Raji (cell line): ENCODE measurements around the gene COL6A1.

Experiments used
- POLR2A ChIP-seq: IDR thresholded peaks from 2 replicates; pipeline ENCODE4 v1.6.1; 2011; ENCODE audit warnings: low read depth, low read length, control low read depth; ENCODE audit not compliant: insufficient read depth

Gene COL6A1

DNA sequence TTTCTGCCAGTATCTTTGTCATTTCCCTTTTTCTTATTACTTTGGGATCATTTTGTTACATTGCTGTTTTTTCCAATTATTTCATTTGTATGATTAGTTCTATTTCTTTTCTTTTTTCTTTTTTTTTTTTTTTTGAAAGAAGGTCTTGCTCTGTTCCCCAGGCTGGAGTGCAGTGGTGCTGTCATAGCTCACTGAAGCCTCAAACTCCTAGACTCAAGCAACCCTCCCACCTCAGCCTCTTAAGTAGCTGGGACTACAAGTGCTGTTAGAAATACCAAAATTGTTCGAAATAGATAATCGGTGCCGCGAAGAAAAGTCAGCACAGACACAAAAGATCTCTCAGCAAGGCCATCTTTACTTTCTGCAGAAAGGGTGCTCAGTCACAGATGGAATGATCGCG lies 26.6 kb upstream of the COL6A1 start:
- no peak for TF ChIP-seq POLR2A

DNA sequence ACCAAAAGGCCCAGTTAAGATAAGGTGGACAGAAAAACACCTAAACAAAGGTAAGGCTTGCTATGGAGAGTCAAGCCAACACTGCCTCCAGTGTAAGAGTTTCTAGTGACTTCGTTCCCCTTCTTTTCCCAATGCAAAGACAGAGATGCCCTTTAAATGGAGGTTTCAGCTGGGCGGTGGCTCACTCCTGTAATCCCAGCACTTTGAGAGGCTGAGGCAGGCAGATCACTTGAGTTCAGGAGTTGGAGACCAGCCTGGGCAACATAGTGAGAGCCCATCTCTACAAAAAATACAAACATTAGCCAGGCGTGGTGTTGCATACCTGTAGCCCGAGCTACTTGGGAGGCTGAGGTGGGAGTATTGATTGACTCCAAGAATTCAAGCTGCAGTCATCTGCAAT lies 24.0 kb upstream of the COL6A1 start:
- no peak for TF ChIP-seq POLR2A

DNA sequence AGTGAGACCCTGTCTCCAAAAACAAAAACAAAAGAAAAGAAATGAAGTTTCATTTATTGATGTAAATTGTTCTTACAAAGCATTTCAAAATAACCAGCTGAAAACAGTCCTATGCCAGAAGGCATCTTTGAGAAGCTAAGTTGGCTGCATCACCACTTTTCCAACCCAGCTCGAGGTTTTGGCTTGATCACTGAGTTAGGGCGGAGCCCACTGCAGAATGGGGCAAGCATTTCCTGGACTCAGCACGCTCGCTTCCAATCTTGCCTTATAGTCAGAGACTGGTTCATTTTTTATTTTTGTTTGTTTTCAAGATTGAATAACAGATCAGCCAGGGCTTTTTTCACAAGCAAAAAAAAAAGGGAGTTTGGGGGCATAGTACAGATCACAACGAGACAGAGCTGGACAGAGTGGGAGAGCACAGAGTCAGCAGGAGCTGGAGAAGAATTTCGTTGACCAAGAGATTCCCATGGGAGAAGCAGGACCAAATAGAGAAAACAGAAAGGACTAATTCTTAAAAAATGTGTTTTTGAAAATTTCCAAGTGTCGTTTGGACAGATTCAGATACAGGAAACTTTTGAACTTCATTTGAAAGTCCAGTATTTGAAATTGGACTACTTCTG lies 23.5 kb upstream of the COL6A1 start:
- TF ChIP-seq POLR2A: no peak

DNA sequence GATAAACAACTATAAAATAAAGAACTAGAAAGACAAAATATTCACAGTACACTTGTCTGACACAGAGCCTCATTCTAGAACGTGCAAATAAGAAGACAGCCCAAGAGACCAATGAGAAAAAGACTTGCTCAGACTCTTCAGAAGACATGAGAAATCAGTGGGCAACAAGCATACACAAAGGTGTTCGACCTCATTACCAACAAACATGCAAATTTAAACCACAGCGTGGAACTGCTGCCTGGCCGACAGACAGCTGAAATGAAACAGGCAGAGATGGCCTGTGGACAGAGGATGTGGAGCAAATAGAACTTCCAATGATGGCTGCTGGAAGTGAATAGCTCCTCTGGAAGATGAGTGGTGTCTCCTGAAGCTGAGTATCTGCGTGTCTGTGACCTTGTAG lies 22.4 kb upstream of the COL6A1 start:
- TF ChIP-seq POLR2A: no peak

DNA sequence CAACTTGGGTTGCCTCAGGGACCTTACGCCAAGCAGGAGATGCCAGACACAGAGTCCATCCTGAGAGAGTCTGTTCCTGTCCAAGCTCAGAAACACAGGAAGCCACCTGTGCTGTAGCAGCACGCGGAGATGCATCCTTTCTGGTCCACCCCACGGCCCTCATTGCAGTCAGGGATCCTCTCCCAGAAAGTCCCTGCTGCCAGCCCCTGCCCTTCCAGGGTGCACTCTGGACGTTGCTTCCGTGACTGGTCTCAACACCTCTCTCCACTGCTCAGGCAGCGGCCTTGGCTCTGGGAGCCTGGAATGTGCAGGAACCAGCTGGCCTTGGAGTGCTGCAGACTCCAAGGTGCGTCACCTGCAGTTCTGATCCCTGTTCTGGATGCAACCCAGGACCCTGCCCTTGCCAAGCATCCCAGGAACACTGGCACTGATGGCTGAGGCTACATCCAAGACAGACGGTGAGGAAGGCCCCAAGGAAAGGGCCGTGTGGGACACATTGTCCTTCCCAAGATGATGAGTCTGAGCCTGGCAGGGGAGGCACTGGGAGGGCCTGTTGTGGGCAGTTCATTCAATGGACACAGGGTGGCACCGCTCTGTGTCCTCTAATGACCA lies 21.7 kb upstream of the COL6A1 start:
- TF ChIP-seq POLR2A: no peak

DNA sequence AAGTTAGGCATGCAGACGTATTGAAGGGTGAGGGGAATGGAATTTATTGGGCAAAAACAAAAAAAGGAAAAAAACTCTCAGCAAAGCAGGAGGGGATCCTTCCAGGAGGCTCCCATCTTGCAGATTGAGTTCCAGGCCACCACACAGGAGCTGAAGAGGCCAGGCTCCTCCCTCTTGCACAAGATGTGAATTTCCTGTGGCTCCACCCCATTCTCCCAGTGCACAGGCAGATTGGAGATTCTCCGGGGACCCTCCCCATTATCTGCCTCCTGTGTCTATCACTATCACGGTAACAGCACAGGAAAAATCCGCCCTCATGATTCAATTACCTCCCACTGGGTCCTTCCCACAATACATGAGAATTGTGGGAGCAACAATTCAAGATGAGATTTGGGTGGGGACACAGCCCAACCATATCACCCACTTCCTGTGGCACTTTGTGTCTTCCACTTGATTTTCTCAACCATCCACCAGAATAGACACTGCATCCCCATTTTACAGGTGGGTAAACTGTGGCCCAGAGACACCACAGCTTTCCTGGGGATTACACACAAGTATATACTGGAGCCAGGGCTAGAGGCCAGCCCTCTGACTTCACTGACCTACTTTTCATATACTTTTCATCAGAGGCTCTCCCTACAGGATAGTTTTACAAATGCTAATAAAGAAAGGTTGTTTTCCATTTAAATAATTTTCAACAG lies 18.9 kb upstream of the COL6A1 start:
- TF ChIP-seq POLR2A: no peak

DNA sequence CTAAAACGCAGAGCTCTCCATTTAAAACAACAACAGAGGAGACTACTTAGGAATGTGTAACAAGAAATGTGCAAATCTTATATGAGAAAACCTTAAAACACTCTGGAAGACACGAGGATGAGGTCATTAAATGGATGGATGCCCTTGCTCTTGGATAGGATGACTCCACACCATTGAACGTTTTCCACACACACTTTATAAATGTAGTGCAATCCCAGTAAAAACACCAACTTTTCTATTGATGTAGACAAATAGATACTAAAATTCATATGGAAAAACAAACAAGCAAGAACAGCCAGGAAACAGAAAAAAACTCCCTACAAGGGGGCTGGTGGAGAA lies 18.4 kb upstream of the COL6A1 start:
- no peak for TF ChIP-seq POLR2A

DNA sequence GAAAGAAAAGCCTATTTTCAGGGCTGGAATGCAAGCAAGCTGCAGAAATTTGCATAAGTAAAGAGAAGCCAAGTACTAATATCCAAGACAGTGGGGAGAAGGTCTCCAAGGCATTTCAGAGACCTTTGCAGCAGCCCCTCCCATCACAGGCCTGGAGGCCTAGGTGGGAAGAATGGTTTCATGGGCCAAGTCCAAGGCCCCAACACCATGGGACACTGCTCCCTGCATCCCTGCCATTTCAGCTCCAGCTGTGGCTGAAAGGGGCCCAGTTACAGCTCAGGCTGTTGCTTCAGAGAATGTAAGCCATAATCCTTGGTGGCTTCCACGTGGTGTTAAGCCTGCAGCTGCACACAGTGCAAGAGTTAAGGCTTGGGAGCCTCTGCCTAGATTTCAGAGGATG lies 16.9 kb upstream of the COL6A1 start:
- no peak for TF ChIP-seq POLR2A

DNA sequence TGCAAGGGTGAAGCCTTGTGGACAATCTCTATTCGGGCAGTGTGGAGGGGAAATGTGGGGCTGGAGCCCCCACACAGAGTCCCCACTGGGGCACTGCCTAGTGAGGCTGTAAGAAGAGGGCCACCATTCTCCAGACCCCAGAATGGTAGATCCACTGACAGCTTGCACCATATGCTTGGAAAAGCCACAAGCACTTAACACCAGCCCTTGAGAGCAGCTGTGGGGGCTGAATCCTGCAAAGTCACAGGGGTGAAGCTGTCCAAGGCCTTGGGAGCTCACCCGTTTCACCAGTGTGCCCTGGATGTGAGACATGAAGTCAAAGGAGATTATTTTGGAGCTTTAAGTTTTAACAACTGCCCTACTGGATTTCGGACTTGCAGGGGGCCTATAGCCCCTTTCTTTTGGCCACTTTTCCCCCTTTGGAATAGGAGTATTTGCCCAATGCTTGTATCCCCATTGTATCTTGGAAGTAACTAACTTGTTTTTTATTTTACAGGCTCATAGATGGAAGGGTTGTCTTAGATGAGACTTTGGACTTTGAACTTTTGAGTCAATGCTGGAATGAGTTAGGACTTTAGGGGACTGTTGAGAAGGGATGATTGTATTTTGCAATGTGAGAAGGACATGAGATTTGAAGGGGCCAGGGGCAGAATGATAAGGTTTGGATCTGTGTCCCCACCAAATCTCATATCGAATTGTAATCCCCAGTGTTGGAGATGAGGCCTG lies 16.3 kb upstream of the COL6A1 start:
- no peak for TF ChIP-seq POLR2A

DNA sequence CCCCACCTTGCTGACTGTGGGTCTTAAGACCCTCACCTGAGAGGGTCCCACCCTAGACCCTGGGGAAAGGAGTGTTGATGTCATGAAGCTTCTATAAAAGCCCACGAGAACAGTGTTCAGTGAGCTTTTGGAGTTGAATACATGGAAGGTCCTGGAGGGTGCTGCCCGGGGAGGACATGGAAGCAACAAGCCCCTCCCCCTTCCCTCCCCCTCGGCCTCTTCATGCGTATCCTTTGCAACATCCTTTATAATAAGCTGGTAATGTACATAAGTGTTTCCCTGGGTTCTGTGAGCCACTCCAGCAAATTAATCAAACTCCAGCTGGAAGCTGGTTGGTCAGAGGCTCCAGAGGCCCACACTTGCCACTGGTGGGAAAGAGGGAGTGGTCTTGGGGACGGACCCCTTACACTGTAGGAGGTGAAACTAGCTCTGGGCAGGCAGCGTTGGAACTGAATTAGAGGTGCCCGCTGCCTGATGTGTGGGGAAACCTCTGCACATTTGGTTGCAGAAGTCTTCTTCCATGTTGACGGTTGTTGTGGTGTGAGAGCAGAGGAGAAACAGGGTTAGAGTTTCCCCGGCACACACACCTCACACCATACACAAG lies 14.7 kb upstream of the COL6A1 start:
- no peak for TF ChIP-seq POLR2A

DNA sequence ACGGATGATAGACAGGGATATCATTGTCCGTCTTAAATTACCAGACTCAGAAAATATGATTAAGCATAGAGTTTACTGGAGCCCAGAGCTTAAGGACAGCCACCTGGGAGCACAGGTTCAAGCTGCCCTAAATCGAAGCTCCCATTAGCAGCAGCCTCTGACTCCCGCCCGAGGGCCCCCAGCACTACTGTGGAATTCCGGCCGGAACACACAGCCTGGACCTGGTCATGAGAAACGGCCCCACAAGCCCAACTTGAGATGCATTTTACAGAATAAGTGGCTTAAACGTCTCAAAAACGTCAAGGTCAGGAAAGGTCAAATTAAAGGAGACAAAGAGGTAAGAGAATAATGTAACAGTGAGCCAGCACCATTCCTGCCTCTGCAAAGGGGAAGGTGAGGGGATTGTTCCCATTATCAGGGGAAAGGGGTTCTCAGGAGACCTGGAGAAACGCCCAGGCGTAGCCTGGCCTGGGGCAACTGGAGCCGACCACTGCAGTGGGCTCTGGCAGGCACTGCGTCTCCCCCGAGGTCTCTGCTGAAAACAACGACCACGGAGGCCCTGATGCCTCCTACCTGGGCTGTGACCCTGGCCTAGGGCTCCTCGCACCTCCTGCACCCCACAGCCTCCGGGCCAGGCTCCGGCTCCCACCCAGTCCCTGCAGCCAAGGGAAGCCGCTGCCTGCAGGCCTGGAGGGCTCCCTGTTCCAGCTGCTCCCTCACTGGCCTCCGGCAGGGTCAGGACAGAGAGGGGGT lies 11.5 kb upstream of the COL6A1 start:
- TF ChIP-seq POLR2A: no peak

DNA sequence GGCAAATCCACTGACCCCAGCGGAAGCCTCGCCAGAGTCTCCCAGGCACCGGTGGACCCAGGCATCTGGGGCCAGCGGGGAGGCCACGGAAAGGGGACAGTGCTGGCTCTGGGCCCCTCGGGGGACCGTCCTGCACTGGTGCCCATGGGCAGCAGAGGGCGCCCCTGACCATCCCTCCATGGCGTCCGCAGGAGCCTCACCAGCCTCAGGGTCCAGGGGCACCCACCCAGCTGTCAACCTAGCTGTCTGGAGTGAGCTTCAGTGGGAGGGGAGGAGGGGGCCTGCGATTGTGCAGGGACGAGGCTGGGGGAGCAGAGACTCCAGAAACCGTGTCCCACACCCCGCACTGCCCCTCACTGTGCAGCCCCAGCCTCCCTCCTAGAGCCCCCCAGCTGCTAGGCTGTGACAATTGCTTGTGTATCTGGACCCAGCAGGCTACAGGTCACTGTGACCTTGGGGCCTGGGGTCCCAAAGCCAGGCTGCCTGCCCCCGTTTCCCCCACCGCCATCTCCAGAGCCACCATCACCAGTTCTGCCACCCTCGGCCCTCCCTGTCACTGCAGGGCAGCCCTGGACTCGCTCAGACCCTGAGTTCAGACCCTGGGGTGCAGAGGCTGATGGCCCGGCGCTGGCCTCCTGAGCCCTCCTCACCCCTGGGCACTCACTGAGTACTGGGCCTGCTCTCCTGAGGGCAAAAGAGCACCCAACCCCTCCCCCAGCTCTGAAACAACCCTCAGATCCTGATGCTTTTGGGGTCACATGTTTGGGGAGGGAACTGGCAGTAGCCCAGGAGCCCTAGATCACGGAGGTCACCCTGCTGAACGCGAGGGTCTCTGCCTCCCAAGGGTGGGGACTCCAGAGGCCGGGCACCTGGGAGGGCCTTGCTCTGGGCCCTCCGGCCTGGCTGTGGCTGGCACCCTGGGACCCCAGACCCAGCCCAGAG lies 10.6 kb upstream of the COL6A1 start:
- TF ChIP-seq POLR2A: no peak

DNA sequence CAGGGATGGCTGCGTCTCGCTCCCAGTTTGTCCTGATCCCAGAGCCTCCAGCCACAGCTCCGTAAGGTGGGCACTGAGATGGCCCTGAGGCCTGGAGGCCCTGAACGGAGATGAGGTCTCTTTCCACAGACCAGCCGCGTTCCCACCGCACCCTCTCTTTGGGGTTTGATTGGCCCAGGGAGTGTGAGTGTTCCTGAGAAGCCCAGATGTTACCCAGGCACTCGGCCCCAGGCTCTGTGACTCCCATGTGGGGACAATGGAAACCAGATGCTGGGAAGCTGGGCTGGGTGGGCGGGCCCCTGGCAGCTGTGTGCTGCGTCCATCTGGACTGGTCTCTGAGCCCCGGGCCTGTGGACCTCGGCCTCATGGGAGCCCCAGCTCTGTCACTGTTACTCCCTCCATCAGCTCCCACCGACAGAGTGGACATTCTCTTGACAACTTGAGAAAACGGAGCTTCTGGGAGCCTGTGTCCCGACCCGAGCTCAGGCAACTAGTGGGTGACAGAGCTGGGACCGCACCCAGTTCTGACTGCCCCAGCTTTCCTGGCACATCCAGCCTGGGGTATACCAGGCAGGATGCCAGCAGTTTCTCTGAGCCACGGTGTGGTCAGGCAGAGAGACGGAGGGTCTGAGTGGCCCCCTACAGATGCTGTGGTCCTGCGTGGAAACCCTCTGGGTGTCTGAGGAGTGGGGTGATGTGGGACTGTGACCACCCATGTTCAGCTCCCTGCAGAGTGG lies 9.8 kb upstream of the COL6A1 start:
- TF ChIP-seq POLR2A: no peak
